ENCODE measurements around the gene CCR4.
A peak's percentile ranks its signal among the peaks of the same experiment; 100 is the strongest.
"Not testable (repeated sequence)": the region's sequence is repeated elsewhere in the genome, so short reads cannot be mapped to it uniquely, and the experiment has no call there.

The CCR4 gene

DNA sequence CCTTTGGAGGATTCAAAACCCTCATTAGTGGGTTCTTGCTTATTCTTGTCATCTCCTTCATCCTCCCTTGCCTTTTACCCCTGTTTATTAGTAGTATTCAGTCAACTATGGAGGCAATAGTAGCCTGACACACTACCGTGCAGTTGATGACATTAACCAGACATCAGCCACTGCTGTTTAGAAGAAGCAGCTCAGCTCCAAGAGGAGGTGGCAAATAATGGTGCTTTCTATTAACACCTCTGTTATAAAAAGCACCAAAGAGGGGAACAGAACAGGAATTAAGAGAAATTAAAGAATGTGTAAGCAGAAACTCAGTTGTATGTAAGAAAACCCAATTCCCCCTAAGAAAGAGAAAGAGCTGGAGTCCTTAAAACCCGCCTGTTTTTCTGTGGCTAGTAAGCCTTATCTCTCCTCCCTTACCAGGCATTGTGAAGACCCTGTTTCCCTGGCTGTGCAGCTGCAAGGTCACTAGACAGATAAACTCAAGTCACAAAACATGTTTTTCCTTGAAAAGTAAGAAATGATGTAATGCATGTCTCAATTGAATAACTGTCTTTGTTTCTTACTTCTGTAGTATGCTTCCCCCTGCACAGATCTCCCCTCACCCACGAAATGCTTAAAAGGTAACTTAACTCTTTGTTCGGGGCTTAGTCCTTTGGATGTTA is 21.2 kb downstream of the CCR4 start:
- H3K4me3 ChIP-seq (ENCODE audit: control insufficient read depth, low read depth, low read length), result no peak overlapping the region
- TF ChIP-seq CTCF (conservative IDR thresholded peaks at IDR 0.05; ENCODE audit: control insufficient read depth, insufficient read depth, low read depth, low read length), result no peak
- DNase-seq (ENCODE audit: low read depth), result no peak

GRCh38 chr3:32973982-32974381 is 22.5 kb downstream of the CCR4 start:
- TF ChIP-seq CTCF (conservative IDR thresholded peaks at IDR 0.05; ENCODE audit: control insufficient read depth, insufficient read depth, low read depth, low read length), result no peak
- DNase-seq (ENCODE audit: low read depth), result peak; percentile 8
- no peak overlapping the region for H3K4me3 ChIP-seq (ENCODE audit: control insufficient read depth, low read depth, low read length)

GRCh38 chr3:32975891-32976595 is 24.6 kb downstream of the CCR4 start:
- TF ChIP-seq CTCF (conservative IDR thresholded peaks at IDR 0.05; ENCODE audit: control insufficient read depth, insufficient read depth, low read depth, low read length), result no peak
- no peak overlapping the region for H3K4me3 ChIP-seq (ENCODE audit: control insufficient read depth, low read depth, low read length)
- no peak for DNase-seq (ENCODE audit: low read depth)

GRCh38 chr3:32977861-32978260 is 26.4 kb downstream of the CCR4 start:
- H3K4me3 ChIP-seq (ENCODE audit: control insufficient read depth, low read depth, low read length), result no peak overlapping the region
- TF ChIP-seq CTCF (conservative IDR thresholded peaks at IDR 0.05; ENCODE audit: control insufficient read depth, insufficient read depth, low read depth, low read length), result no peak
- no peak for DNase-seq (ENCODE audit: low read depth)

DNA sequence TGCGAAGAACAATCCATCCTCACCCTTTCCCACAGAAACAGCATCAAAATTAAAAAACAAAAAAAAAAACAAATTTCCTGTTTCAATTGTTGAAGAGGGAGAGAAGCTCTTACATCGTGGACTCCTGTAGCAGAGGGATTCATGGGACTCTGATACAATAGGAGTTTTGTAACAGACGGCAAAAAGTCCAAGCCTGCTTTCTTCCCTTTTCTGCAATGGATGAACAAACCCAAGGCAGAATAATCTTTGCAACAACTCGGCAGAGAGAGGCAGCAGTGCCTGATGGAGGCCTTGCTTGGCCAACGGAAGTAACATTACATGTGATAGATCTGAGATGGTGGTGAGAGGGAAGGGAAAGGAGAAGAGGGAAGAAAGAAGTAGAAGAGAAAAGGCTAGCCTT is 26.9 kb downstream of the CCR4 start:
- DNase-seq (ENCODE audit: low read depth), result no peak
- H3K4me3 ChIP-seq (ENCODE audit: control insufficient read depth, low read depth, low read length), result no peak overlapping the region
- no peak for TF ChIP-seq CTCF (conservative IDR thresholded peaks at IDR 0.05; ENCODE audit: control insufficient read depth, insufficient read depth, low read depth, low read length)

GRCh38 chr3:32983124-32983523 is 31.7 kb downstream of the CCR4 start:
- H3K4me3 ChIP-seq (ENCODE audit: control insufficient read depth, low read depth, low read length), result no peak overlapping the region
- no peak for TF ChIP-seq CTCF (conservative IDR thresholded peaks at IDR 0.05; ENCODE audit: control insufficient read depth, insufficient read depth, low read depth, low read length)
- DNase-seq (ENCODE audit: low read depth), result no peak

DNA sequence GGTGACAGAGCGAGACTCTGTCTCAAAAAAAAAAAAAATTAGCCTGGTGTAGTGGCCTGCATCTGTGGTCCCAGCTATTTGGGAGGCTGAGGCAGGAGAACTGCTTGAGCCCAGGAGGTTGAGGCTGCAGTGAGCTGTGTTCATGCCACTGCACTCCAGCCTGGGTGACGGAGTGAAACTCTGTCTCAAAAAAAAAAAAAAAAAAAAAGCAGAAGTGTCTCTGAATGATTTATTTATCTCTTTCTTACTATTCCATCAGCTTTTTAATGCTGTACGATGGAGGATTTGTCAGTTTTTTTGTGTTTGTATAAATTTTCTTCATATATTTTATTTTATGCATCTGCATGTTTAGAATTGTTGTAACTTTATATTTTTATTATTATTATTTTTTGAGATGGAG is 33.5 kb downstream of the CCR4 start:
- H3K4me3 ChIP-seq (ENCODE audit: control insufficient read depth, low read depth, low read length); DNase-seq (ENCODE audit: low read depth): not testable (repeated sequence)

Data from fibroblast of mammary gland (primary cell).